Naive thymus-derived CD4-positive, alpha-beta T cell (primary cell): ENCODE data around the gene PAPLN. TPM values are rescaled to one million over a fixed set of nuclear protein-coding genes. Genes with fewer than 3 reads are reported as not detected.

Source experiments
- ATAC-seq: fragments of 150-1000 bp; cut with Tn5 transposase; 2 replicates; pipeline ENCODE4 v1.10.0; 2021; ENCODE audit warnings: mild to moderate bottlenecking, moderate library complexity
- CTCF ChIA-PET: fragments of 350-600 bp; sonication (Branson Sonifier 250); formaldehyde crosslinking; loops from one replicate; lab custom pipeline; 2021; ENCODE audit warnings: antibody characterized with exemption; lab: Charles Lee
- POLR2A ChIA-PET: fragments of 350-600 bp; sonication (Branson Sonifier 250); formaldehyde crosslinking; loops from one replicate; lab custom pipeline; 2021; ENCODE audit warnings: antibody characterized with exemption, inconsistent platforms; lab: Charles Lee
- DNase-seq, 9 donors: peaks; one replicate each; pipeline versions ENCODE4 v3.0.0 to v3.0.0-alpha.2; 2020 to 2022; ENCODE audit warnings: mixed read lengths in 1 of 9
- H3K27ac ChIP-seq: one replicate; pipeline ENCODE4 v1.7.0; 2013; ENCODE audit warnings: mild to moderate bottlenecking, low read depth, low read length, moderate library complexity
- H3K27me3 ChIP-seq, 2 donors: one replicate each; pipeline ENCODE4 v1.7.0; 2013; ENCODE audit warnings: low read length in 2 of 2, mild to moderate bottlenecking in 2 of 2, moderate library complexity in 2 of 2; ENCODE audit not compliant: control insufficient read depth in 2 of 2, insufficient read depth in 2 of 2
- H3K36me3 ChIP-seq, 3 experiments: 1 replicate in 2 of 3; 2 replicates in 1 of 3; pipeline ENCODE4 v1.7.0; 2013; ENCODE audit warnings: low read length in 3 of 3, mild to moderate bottlenecking in 3 of 3, moderate library complexity in 1 of 3; ENCODE audit not compliant: insufficient read depth in 3 of 3, control insufficient read depth in 2 of 3
- H3K4me1 ChIP-seq, 2 donors: one replicate each; pipeline ENCODE4 v1.7.0; 2013; ENCODE audit warnings: low read length in 2 of 2, mild to moderate bottlenecking in 2 of 2, moderate library complexity in 1 of 2; ENCODE audit not compliant: control insufficient read depth in 2 of 2, insufficient read depth in 2 of 2
- H3K4me3 ChIP-seq: 2 replicates; pipeline ENCODE4 v1.7.0; 2013; ENCODE audit warnings: mild to moderate bottlenecking, low read length
- H3K9me3 ChIP-seq, 3 experiments: 1 replicate in 2 of 3; 2 replicates in 1 of 3; pipeline ENCODE4 v1.7.0; 2013; ENCODE audit warnings: low read length in 3 of 3; ENCODE audit not compliant: control insufficient read depth in 2 of 3
- H3K27ac Mint-ChIP-seq, 9 donors: one replicate each; pipeline ENCODE4 v1.8.0; 2020 to 2022; ENCODE audit warnings: mixed read lengths in 9 of 9, mild to moderate bottlenecking in 8 of 9, moderate library complexity in 5 of 9, inconsistent platforms in 2 of 9
- H3K27me3 Mint-ChIP-seq, 5 donors: one replicate each; pipeline ENCODE4 v1.8.0; 2021 to 2022; ENCODE audit warnings: mixed read lengths in 5 of 5, mild to moderate bottlenecking in 1 of 5
- H3K36me3 Mint-ChIP-seq, 5 donors: one replicate each; pipeline ENCODE4 v1.8.0; 2020 to 2022; ENCODE audit warnings: mixed read lengths in 5 of 5, mild to moderate bottlenecking in 3 of 5, inconsistent platforms in 1 of 5
- H3K4me1 Mint-ChIP-seq, 7 donors: one replicate each; pipeline ENCODE4 v1.8.0; 2020 to 2022; ENCODE audit warnings: mixed read lengths in 7 of 7, mild to moderate bottlenecking in 3 of 7, inconsistent platforms in 1 of 7
- H3K4me3 Mint-ChIP-seq, 10 donors: one replicate each; pipeline ENCODE4 v1.8.0; 2020 to 2022; ENCODE audit warnings: mild to moderate bottlenecking in 10 of 10, mixed read lengths in 10 of 10, moderate library complexity in 6 of 10, inconsistent platforms in 2 of 10
- H3K9me3 Mint-ChIP-seq, 11 donors: one replicate each; pipeline ENCODE4 v1.8.0; 2020 to 2022; ENCODE audit warnings: mixed read lengths in 11 of 11, mild to moderate bottlenecking in 4 of 11, inconsistent platforms in 1 of 11, moderate library complexity in 1 of 11
- intact Hi-C, 2 donors: fragments of 100-400 bp; cut with micrococcal nuclease; formaldehyde crosslinking; loops; one replicate each; pipeline ENCODE4 v1.15.1; 2023
- polyA plus RNA-seq, 2 donors: library from polyadenylated mRNA; unstranded; fragments of 300-500 nt; fragmentation: Illumina TruSeq; gene quantifications; one replicate each; pipeline ENCODE4 v1.2.3, GENCODE V29; 2021
- total RNA-seq, 6 experiments: library from RNA in 5 of 6; stranded (reverse) in 5 of 6; gene quantifications; 1 replicate in 5 of 6; 2 replicates in 1 of 6; pipeline ENCODE4 v1.2.3 and lab custom pipeline; 2021 to 2026

The PAPLN gene
- total and polyA plus RNA-seq, 7 experiments from 2014 or later = 0.08 to 1.4 (median 0.44) TPM

- H3K36me3 ChIP-seq = peaks cover 7 to 75% (median 14%) of the 10 kb centered on the region in 3 experiments
- DNase-seq = no peak
- H3K27me3 Mint-ChIP-seq = no peaks in the 10 kb centered on the region
- ChIA-PET CTCF (no interaction called here), POLR2A (no interaction called here)
- no peaks in the 10 kb centered on the region for H3K9me3 Mint-ChIP-seq
- H3K9me3 ChIP-seq = no peaks in the 10 kb centered on the region
- no peak overlapping the region for H3K4me3 ChIP-seq
- no peak overlapping the region for H3K4me3 Mint-ChIP-seq
- H3K27ac ChIP-seq = no peak overlapping the region
- no peak overlapping the region for H3K27ac Mint-ChIP-seq
- no peak for ATAC-seq
- H3K4me1 Mint-ChIP-seq = peaks cover 0 to 6% (median 0%) of the 10 kb centered on the region in 7 donors
- intact Hi-C loops = no loop called here
- peaks cover 16 to 57% (median 35%) of the 10 kb centered on the region in 5 donors for H3K36me3 Mint-ChIP-seq
- H3K4me1 ChIP-seq = no peaks in the 10 kb centered on the region
- no peaks in the 10 kb centered on the region for H3K27me3 ChIP-seq
Measured at GRCh38 chr14:73216030-73216429, 21.3 kb upstream of the PAPLN start.

GRCh38 chr14:73217411-73217810 lies 19.9 kb upstream of the PAPLN start:
- no peak for ATAC-seq
- Histone ChIP-seq H3K4me3 (no peak overlapping the region), H3K27me3 (no peaks in the 10 kb centered on the region), H3K27ac (no peak overlapping the region), H3K9me3 (no peaks in the 10 kb centered on the region), H3K4me1 (no peaks in the 10 kb centered on the region), H3K36me3 (peaks cover 7 to 75% (median 14%) of the 10 kb centered on the region in 3 experiments)
- ChIA-PET POLR2A (no interaction called here), CTCF (interaction anchor here (0.7 kb wide), 1 partner anchor 19 kb away, joined by 3 read pairs; no protein-coding TSS in a partner anchor)
- Mint-ChIP-seq H3K27me3 (no peaks in the 10 kb centered on the region), H3K4me1 (peaks cover 0 to 18% (median 0%) of the 10 kb centered on the region in 7 donors), H3K9me3 (no peaks in the 10 kb centered on the region), H3K27ac (no peak overlapping the region), H3K36me3 (peaks cover 14 to 64% (median 37%) of the 10 kb centered on the region in 5 donors), H3K4me3 (no peak overlapping the region)
- intact Hi-C loops = no loop called here
- no peak for DNase-seq

GRCh38 chr14:73220061-73220460 lies 17.2 kb upstream of the PAPLN start:
- intact Hi-C loops = no loop called here
- Mint-ChIP-seq H3K27ac (peak overlapping the region in 1 of 9 donors; percentile 24), H3K9me3 (no peaks in the 10 kb centered on the region), H3K4me3 (no peak overlapping the region), H3K4me1 (peaks cover 0 to 24% (median 0%) of the 10 kb centered on the region in 7 donors), H3K36me3 (peaks cover 10 to 60% (median 35%) of the 10 kb centered on the region in 5 donors), H3K27me3 (no peaks in the 10 kb centered on the region)
- POLR2A ChIA-PET = interaction anchor here (1.4 kb wide), 1 partner anchor 12 kb away, joined by 4 read pairs; no protein-coding TSS in a partner anchor
- Histone ChIP-seq H3K27ac (no peak overlapping the region), H3K36me3 (peaks cover 0 to 70% (median 11%) of the 10 kb centered on the region in 3 experiments), H3K9me3 (no peaks in the 10 kb centered on the region), H3K27me3 (no peaks in the 10 kb centered on the region), H3K4me1 (no peaks in the 10 kb centered on the region), H3K4me3 (no peak overlapping the region)
- DNase-seq (no peak), ATAC-seq (no peak)
- CTCF ChIA-PET = no interaction called here

GRCh38 chr14:73220634-73221033 lies 16.7 kb upstream of the PAPLN start:
- intact Hi-C loops = no loop called here
- DNase-seq (no peak), ATAC-seq (no peak)
- Histone ChIP-seq H3K9me3 (no peaks in the 10 kb centered on the region), H3K27ac (no peak overlapping the region), H3K27me3 (no peaks in the 10 kb centered on the region), H3K36me3 (peaks cover 0 to 71% (median 11%) of the 10 kb centered on the region in 3 experiments), H3K4me3 (no peak overlapping the region), H3K4me1 (no peaks in the 10 kb centered on the region)
- H3K27me3 Mint-ChIP-seq = no peaks in the 10 kb centered on the region
- H3K4me3 Mint-ChIP-seq = no peak overlapping the region
- H3K4me1 Mint-ChIP-seq = peaks cover 0 to 24% (median 0%) of the 10 kb centered on the region in 7 donors
- POLR2A ChIA-PET = interaction anchor here (0.6 to 1.4 kb wide), 2 partner anchors 12 to 52 kb away, joined by 4 to 5 read pairs; no protein-coding TSS in a partner anchor
- H3K36me3 Mint-ChIP-seq = peaks cover 10 to 66% (median 35%) of the 10 kb centered on the region in 5 donors
- CTCF ChIA-PET = interaction anchor here (0.6 kb wide), 2 partner anchors 10 to 185 kb away, joined by 3 read pairs; no protein-coding TSS in a partner anchor
- peak overlapping the region in 2 of 9 donors; percentile 4 to 22 for H3K27ac Mint-ChIP-seq
- no peaks in the 10 kb centered on the region for H3K9me3 Mint-ChIP-seq

- no peaks in the 10 kb centered on the region for H3K4me1 ChIP-seq
- H3K27me3 ChIP-seq = no peaks in the 10 kb centered on the region
- intact Hi-C loops = no loop called here
- no peaks in the 10 kb centered on the region for H3K27me3 Mint-ChIP-seq
- H3K4me1 Mint-ChIP-seq = peaks cover 0 to 24% (median 0%) of the 10 kb centered on the region in 7 donors
- ChIA-PET CTCF (no interaction called here), POLR2A (no interaction called here)
- H3K36me3 Mint-ChIP-seq = peaks cover 10 to 71% (median 35%) of the 10 kb centered on the region in 5 donors
- no peak overlapping the region for H3K27ac ChIP-seq
- peak overlapping the region in 1 of 9 donors; percentile 47 for H3K27ac Mint-ChIP-seq
- H3K4me3 ChIP-seq = no peak overlapping the region
- DNase-seq (no peak), ATAC-seq (no peak)
- H3K36me3 ChIP-seq = peaks cover 0 to 69% (median 10%) of the 10 kb centered on the region in 3 experiments
- H3K9me3 Mint-ChIP-seq = no peaks in the 10 kb centered on the region
- peak overlapping the region in 1 of 10 donors; percentile 13 for H3K4me3 Mint-ChIP-seq
- H3K9me3 ChIP-seq = no peaks in the 10 kb centered on the region
Measured at GRCh38 chr14:73221945-73222344, 15.4 kb upstream of the PAPLN start.

GRCh38 chr14:73223049-73223448 lies 14.3 kb upstream of the PAPLN start:
- peak overlapping the region in 2 of 9 donors; percentile 2 to 53 for H3K27ac Mint-ChIP-seq
- POLR2A ChIA-PET = no interaction called here
- intact Hi-C loops = no loop called here

More at GRCh38 chr14:73223049-73223448, 14.3 kb upstream of the PAPLN start:
- peaks cover 0 to 24% (median 0%) of the 10 kb centered on the region in 7 donors for H3K4me1 Mint-ChIP-seq
- Histone ChIP-seq H3K27me3 (no peaks in the 10 kb centered on the region), H3K27ac (no peak overlapping the region), H3K4me3 (no peak overlapping the region), H3K9me3 (no peaks in the 10 kb centered on the region), H3K4me1 (no peaks in the 10 kb centered on the region), H3K36me3 (peaks cover 0 to 69% (median 7%) of the 10 kb centered on the region in 3 experiments)
- CTCF ChIA-PET = no interaction called here
- no peaks in the 10 kb centered on the region for H3K9me3 Mint-ChIP-seq
- ATAC-seq = no peak
- H3K4me3 Mint-ChIP-seq = no peak overlapping the region
- no peaks in the 10 kb centered on the region for H3K27me3 Mint-ChIP-seq
- H3K36me3 Mint-ChIP-seq = peaks cover 10 to 66% (median 35%) of the 10 kb centered on the region in 5 donors
- no peak for DNase-seq
